GM21423 (cell line): ENCODE data around the gene TACR2.

Source experiments
- ATAC-seq: cut with Tn5 transposase; IDR thresholded peaks from one replicate; pipeline ENCODE4 v1.9.1; 2021; ENCODE audit warnings: mild to moderate bottlenecking, moderate library complexity; ENCODE audit not compliant: unreplicated experiment

TACR2 gene

GRCh38 chr10:69405221-69405620 is 11.5 kb downstream of the TACR2 start:
- ATAC-seq, result no peak

GRCh38 chr10:69404786-69405185 is 11.9 kb downstream of the TACR2 start:
- no peak for ATAC-seq

GRCh38 chr10:69403519-69403918 is 13.2 kb downstream of the TACR2 start:
- ATAC-seq, result no peak

- no peak for ATAC-seq
Measured at GRCh38 chr10:69403066-69403465, 13.7 kb downstream of the TACR2 start.

- no peak for ATAC-seq
Measured at GRCh38 chr10:69402386-69402785, 14.3 kb downstream of the TACR2 start.

GRCh38 chr10:69401416-69401815 is 15.3 kb downstream of the TACR2 start:
- ATAC-seq, result no peak

- ATAC-seq, result no peak
Measured at GRCh38 chr10:69400936-69401335, 15.8 kb downstream of the TACR2 start.

GRCh38 chr10:69398466-69398865 is 18.3 kb downstream of the TACR2 start:
- ATAC-seq, result no peak

- no peak for ATAC-seq
Measured at GRCh38 chr10:69397972-69398371, 18.7 kb downstream of the TACR2 start.

GRCh38 chr10:69394020-69394419 is 22.7 kb downstream of the TACR2 start:
- no peak for ATAC-seq

- ATAC-seq, result peak; percentile 87
Measured at GRCh38 chr10:69392481-69393000, 24.2 kb downstream of the TACR2 start.

GRCh38 chr10:69391158-69391557 is 25.6 kb downstream of the TACR2 start:
- ATAC-seq, result no peak

GRCh38 chr10:69389827-69390490 is 26.8 kb downstream of the TACR2 start:
- no peak for ATAC-seq

- no peak for ATAC-seq
Measured at GRCh38 chr10:69388488-69388887, 28.2 kb downstream of the TACR2 start.

GRCh38 chr10:69387500-69387899 is 29.2 kb downstream of the TACR2 start:
- ATAC-seq, result no peak

- ATAC-seq, result no peak
Measured at GRCh38 chr10:69385454-69386350, 31.0 kb downstream of the TACR2 start.

- no peak for ATAC-seq
Measured at GRCh38 chr10:69384320-69384719, 32.4 kb downstream of the TACR2 start.

- no peak for ATAC-seq
Measured at GRCh38 chr10:69383558-69383957, 33.2 kb downstream of the TACR2 start.

- no peak for ATAC-seq
Measured at GRCh38 chr10:69382382-69383117, 34.2 kb downstream of the TACR2 start.

GRCh38 chr10:69379800-69380199 is 36.9 kb downstream of the TACR2 start:
- ATAC-seq, result no peak

- no peak for ATAC-seq
Measured at GRCh38 chr10:69377933-69378332, 38.8 kb downstream of the TACR2 start.
